Stimulated activated CD8-positive, alpha-beta memory T cell treated with anti-CD3 and anti-CD28 coated beads, Interleukin-4, amount 100 ng/mL, for 1 hour (primary cell): ENCODE results near the gene PACSIN1.

Source experiments
- DNase-seq, 2 donors: peaks; one replicate each; pipeline ENCODE4 v3.0.0-alpha.2; 2020; ENCODE audit warnings: low read depth in 2 of 2, low spot score in 1 of 2

PACSIN1 gene

GRCh38 chr6:34514112-34514511 is 48.2 kb downstream of the PACSIN1 start:
- no peak for DNase-seq

GRCh38 chr6:34514593-34515472 is 49.0 kb downstream of the PACSIN1 start:
- no peak for DNase-seq

- no peak for DNase-seq
Measured at GRCh38 chr6:34515473-34516387, 49.9 kb downstream of the PACSIN1 start.

GRCh38 chr6:34516391-34517324 is 50.8 kb downstream of the PACSIN1 start:
- DNase-seq: no peak

- DNase-seq: no peak
Measured at GRCh38 chr6:34517461-34517881, 51.6 kb downstream of the PACSIN1 start.

- DNase-seq: no peak
Measured at GRCh38 chr6:34517966-34518365, 52.1 kb downstream of the PACSIN1 start.

GRCh38 chr6:34518669-34519365 is 52.9 kb downstream of the PACSIN1 start:
- no peak for DNase-seq

- DNase-seq: no peak
Measured at GRCh38 chr6:34519971-34520644, 54.2 kb downstream of the PACSIN1 start.

- DNase-seq: no peak
Measured at GRCh38 chr6:34520645-34521462, 55.0 kb downstream of the PACSIN1 start.

- DNase-seq: no peak
Measured at GRCh38 chr6:34521463-34522285, 55.8 kb downstream of the PACSIN1 start.

GRCh38 chr6:34522761-34523160 is 56.9 kb downstream of the PACSIN1 start:
- DNase-seq: no peak

GRCh38 chr6:34523441-34524206 is 57.7 kb downstream of the PACSIN1 start:
- DNase-seq: no peak

- DNase-seq: no peak
Measured at GRCh38 chr6:34524499-34524898, 58.6 kb downstream of the PACSIN1 start.

- no peak for DNase-seq
Measured at GRCh38 chr6:34524971-34525370, 59.1 kb downstream of the PACSIN1 start.

- DNase-seq: no peak
Measured at GRCh38 chr6:34525431-34526175, 59.7 kb downstream of the PACSIN1 start.

- DNase-seq: no peak
Measured at GRCh38 chr6:34526241-34526972, 60.5 kb downstream of the PACSIN1 start.
